ENCODE results near the gene CEP128.

CEP128 gene

GRCh38 chr14:80564051-80564450 lies 377.5 kb downstream of the CEP128 start:
- H3K79me2 ChIP-seq (ENCODE audit: low read length) = no peaks in the 10 kb centered on the region
- no peak overlapping the region for H3K4me3 ChIP-seq (ENCODE audit: low read length)
- no peaks in the 10 kb centered on the region for H3K36me3 ChIP-seq (replicated peaks; ENCODE audit: low read depth, low read length)
- H2AFZ ChIP-seq (ENCODE audit: low read depth, low read length) = no peak overlapping the region
- no peaks in the 10 kb centered on the region for H4K20me1 ChIP-seq (ENCODE audit: insufficient read depth, low read length)
- H3K27me3 ChIP-seq (ENCODE audit: low read depth, low read length) = no peaks in the 10 kb centered on the region
- TF ChIP-seq EZH2phosphoT487 (IDR thresholded peaks at IDR 0.05; ENCODE audit: low read depth) = no peak
- TF ChIP-seq, protein P1, sequence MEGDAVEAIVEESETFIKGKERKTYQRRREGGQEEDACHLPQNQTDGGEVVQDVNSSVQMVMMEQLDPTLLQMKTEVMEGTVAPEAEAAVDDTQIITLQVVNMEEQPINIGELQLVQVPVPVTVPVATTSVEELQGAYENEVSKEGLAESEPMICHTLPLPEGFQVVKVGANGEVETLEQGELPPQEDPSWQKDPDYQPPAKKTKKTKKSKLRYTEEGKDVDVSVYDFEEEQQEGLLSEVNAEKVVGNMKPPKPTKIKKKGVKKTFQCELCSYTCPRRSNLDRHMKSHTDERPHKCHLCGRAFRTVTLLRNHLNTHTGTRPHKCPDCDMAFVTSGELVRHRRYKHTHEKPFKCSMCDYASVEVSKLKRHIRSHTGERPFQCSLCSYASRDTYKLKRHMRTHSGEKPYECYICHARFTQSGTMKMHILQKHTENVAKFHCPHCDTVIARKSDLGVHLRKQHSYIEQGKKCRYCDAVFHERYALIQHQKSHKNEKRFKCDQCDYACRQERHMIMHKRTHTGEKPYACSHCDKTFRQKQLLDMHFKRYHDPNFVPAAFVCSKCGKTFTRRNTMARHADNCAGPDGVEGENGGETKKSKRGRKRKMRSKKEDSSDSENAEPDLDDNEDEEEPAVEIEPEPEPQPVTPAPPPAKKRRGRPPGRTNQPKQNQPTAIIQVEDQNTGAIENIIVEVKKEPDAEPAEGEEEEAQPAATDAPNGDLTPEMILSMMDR (IDR thresholded peaks at IDR 0.05; ENCODE audit: low read depth, low read length) = no peak
- no peaks in the 10 kb centered on the region for H3K9me3 ChIP-seq (ENCODE audit: insufficient read depth, low read length)
- no peak overlapping the region for H3K27ac ChIP-seq (ENCODE audit: low read length)
- H3K9ac ChIP-seq (ENCODE audit: low read length) = no peak overlapping the region
- H3K4me2 ChIP-seq (ENCODE audit: low read length) = no peak overlapping the region
- 0 out of 2 replicates have a peak, but pooled peaks cover 2% of the 10 kb centered on the region for H3K4me1 ChIP-seq (ENCODE audit: low read length)

- Histone ChIP-seq H3K36me3 (replicated peaks; ENCODE audit: low read depth, low read length) (no peaks in the 10 kb centered on the region), H3K4me1 (ENCODE audit: low read length) (0 out of 2 replicates have a peak, but pooled peaks cover 2% of the 10 kb centered on the region), H4K20me1 (ENCODE audit: insufficient read depth, low read length) (no peaks in the 10 kb centered on the region), H2AFZ (ENCODE audit: low read depth, low read length) (no peak overlapping the region), H3K9ac (ENCODE audit: low read length) (no peak overlapping the region), H3K27me3 (ENCODE audit: low read depth, low read length) (no peaks in the 10 kb centered on the region), H3K27ac (ENCODE audit: low read length) (no peak overlapping the region), H3K4me2 (ENCODE audit: low read length) (no peak overlapping the region), H3K9me3 (ENCODE audit: insufficient read depth, low read length) (no peaks in the 10 kb centered on the region), H3K4me3 (ENCODE audit: low read length) (no peak overlapping the region), H3K79me2 (ENCODE audit: low read length) (no peaks in the 10 kb centered on the region)
- TF ChIP-seq EZH2phosphoT487 (IDR thresholded peaks at IDR 0.05; ENCODE audit: low read depth) = no peak
- TF ChIP-seq, protein P1 (IDR thresholded peaks at IDR 0.05; ENCODE audit: low read depth, low read length) = no peak
These were observed 380.5 kb downstream of the CEP128 start for GRCh38 chr14:80560800-80561657.

DNA sequence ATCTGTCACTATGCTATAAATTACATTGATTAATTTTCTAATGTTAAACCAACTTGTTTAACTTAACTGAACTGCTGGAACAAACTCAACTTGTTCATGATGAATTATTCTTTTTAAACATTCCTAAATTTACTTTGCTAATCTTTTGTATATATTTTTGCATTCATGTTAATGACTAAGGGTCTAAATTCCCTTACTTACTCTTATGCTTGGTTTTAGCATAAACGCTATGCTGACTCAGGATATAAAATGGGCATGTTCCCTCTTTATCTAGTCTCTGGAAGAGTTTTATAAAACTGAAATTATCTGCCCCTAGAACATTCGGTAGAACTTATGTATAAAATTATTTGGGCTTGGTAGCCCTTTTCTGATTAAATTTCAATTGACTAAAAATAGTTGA lies 387.4 kb downstream of the CEP128 start:
- no peaks in the 10 kb centered on the region for H3K79me2 ChIP-seq (ENCODE audit: low read length)
- TF ChIP-seq EZH2phosphoT487 (IDR thresholded peaks at IDR 0.05; ENCODE audit: low read depth) = no peak
- TF ChIP-seq, protein P1 (IDR thresholded peaks at IDR 0.05; ENCODE audit: low read depth, low read length) = no peak

GRCh38 chr14:80549141-80549540 lies 392.4 kb downstream of the CEP128 start:
- no peaks in the 10 kb centered on the region for H3K9me3 ChIP-seq (ENCODE audit: insufficient read depth, low read length)
- TF ChIP-seq EZH2phosphoT487 (IDR thresholded peaks at IDR 0.05; ENCODE audit: low read depth) = no peak
- TF ChIP-seq, protein P1 (IDR thresholded peaks at IDR 0.05; ENCODE audit: low read depth, low read length) = no peak
- no peak overlapping the region for H3K27ac ChIP-seq (ENCODE audit: low read length)
- no peaks in the 10 kb centered on the region for H3K27me3 ChIP-seq (ENCODE audit: low read depth, low read length)
- H3K36me3 ChIP-seq (replicated peaks; ENCODE audit: low read depth, low read length) = no peaks in the 10 kb centered on the region
- no peak overlapping the region for H3K4me2 ChIP-seq (ENCODE audit: low read length)
- H3K79me2 ChIP-seq (ENCODE audit: low read length) = no peaks in the 10 kb centered on the region
- no peak overlapping the region for H3K9ac ChIP-seq (ENCODE audit: low read length)
- no peak overlapping the region for H2AFZ ChIP-seq (ENCODE audit: low read depth, low read length)
- no peaks in the 10 kb centered on the region for H4K20me1 ChIP-seq (ENCODE audit: insufficient read depth, low read length)
- no peak overlapping the region for H3K4me3 ChIP-seq (ENCODE audit: low read length)
- H3K4me1 ChIP-seq (ENCODE audit: low read length) = no peaks in the 10 kb centered on the region

More for the DNA sequence above, 387.4 kb downstream of the CEP128 start:
- Histone ChIP-seq H3K27ac (ENCODE audit: low read length) (no peak overlapping the region), H3K36me3 (replicated peaks; ENCODE audit: low read depth, low read length) (no peaks in the 10 kb centered on the region), H4K20me1 (ENCODE audit: insufficient read depth, low read length) (no peaks in the 10 kb centered on the region), H3K4me3 (ENCODE audit: low read length) (no peak overlapping the region), H3K9ac (ENCODE audit: low read length) (no peak overlapping the region), H3K4me1 (ENCODE audit: low read length) (no peaks in the 10 kb centered on the region), H3K4me2 (ENCODE audit: low read length) (no peak overlapping the region), H2AFZ (ENCODE audit: low read depth, low read length) (no peak overlapping the region), H3K9me3 (ENCODE audit: insufficient read depth, low read length) (no peaks in the 10 kb centered on the region), H3K27me3 (ENCODE audit: low read depth, low read length) (no peaks in the 10 kb centered on the region)
